GM12878 (cell line): ENCODE data around the gene IFI35. TPM values are rescaled to one million over a fixed set of nuclear protein-coding genes. Genes with fewer than 3 reads are reported as not detected.

Experiments used
- ATAC-seq: fragments of 200-7000 bp; cut with Tn5 transposase; 3 replicates; pipeline ENCODE4 v1.9.1; 2020; ENCODE audit warnings: mild to moderate bottlenecking, moderate library complexity
- BruUV-seq: library from RNA; stranded (reverse); fragments of 400-500 nt; replicated peaks from 2 replicates; lab custom pipeline; 2021; lab: Mats Ljungman, UMichigan
- CTCF ChIA-PET: fragments of 300-600 bp; sonication (Branson Sonifier 250); formaldehyde crosslinking; extraction: SDS; loops from one replicate; lab custom pipeline; 2021; ENCODE audit warnings: inconsistent platforms; lab: Yijun Ruan, JAX
- POLR2A ChIA-PET: fragments of 350-600 bp; formaldehyde crosslinking; extraction: SDS; loops from one replicate; lab custom pipeline; 2021; ENCODE audit warnings: inconsistent platforms; lab: Charles Lee
- RAD21 ChIA-PET: fragments of 300-600 bp; sonication (Branson Sonifier 250); formaldehyde crosslinking; loops from one replicate; lab custom pipeline; 2023; ENCODE audit warnings: antibody characterized with exemption; ENCODE audit not compliant: unreplicated experiment; lab: Charles Lee
- SMC1A ChIA-PET: fragments of 300-600 bp; sonication (Branson Sonifier 250); formaldehyde crosslinking; loops from one replicate; lab custom pipeline; 2023; ENCODE audit not compliant: unreplicated experiment, uncharacterized antibody; lab: Charles Lee
- DNase-seq: peaks from one replicate; pipeline ENCODE4 v3.0.0-alpha.2; 2011; ENCODE audit warnings: low read depth, low spot score
- FAIRE-seq: peaks from 3 replicates; lab custom pipeline; 2011; peaks lifted over from hg19 to GRCh38; lab: Jason Lieb, UNC
- H2AFZ ChIP-seq: 2 replicates; pipeline ENCODE4 v1.6.0; 2011; ENCODE audit warnings: low read depth, low read length, control low read depth; ENCODE audit not compliant: control insufficient read depth
- H3K27ac ChIP-seq: 2 replicates; pipeline ENCODE4 v1.5.1; 2011; ENCODE audit warnings: control low read depth; ENCODE audit not compliant: control insufficient read depth, insufficient read depth
- H3K27me3 ChIP-seq, 2 experiments: replicated peaks in 1 of 2; 2 replicates each; pipeline versions ENCODE4 v1.6.0 to v1.6.1; 2011; ENCODE audit warnings: low read length in 1 of 2; ENCODE audit not compliant: control insufficient read depth in 2 of 2, insufficient read depth in 2 of 2
- H3K36me3 ChIP-seq, 2 experiments: 2 replicates each; pipeline ENCODE4 v1.5.1; 2011; ENCODE audit warnings: low read length in 1 of 2; ENCODE audit not compliant: control insufficient read depth in 2 of 2, insufficient read depth in 2 of 2
- H3K4me1 ChIP-seq: 2 replicates; pipeline ENCODE4 v1.6.1; 2011; ENCODE audit warnings: mild to moderate bottlenecking, low read length, moderate library complexity, mixed read lengths; ENCODE audit not compliant: control insufficient read depth, insufficient read depth
- H3K4me2 ChIP-seq: 2 replicates; pipeline ENCODE4 v1.6.0; 2011; ENCODE audit warnings: control low read depth; ENCODE audit not compliant: control insufficient read depth, insufficient read depth
- H3K4me3 ChIP-seq: fragments of 200-600 bp; sonication (generic); 2 replicates; pipeline ENCODE4 v1.5.1; 2016
- H3K79me2 ChIP-seq: 2 replicates; pipeline ENCODE4 v1.6.0; 2011; ENCODE audit warnings: low read length; ENCODE audit not compliant: control insufficient read depth, insufficient read depth
- H3K9ac ChIP-seq: 2 replicates; pipeline ENCODE4 v1.8.0; 2011; ENCODE audit warnings: low read length, control low read depth, mixed read lengths; ENCODE audit not compliant: control insufficient read depth, insufficient read depth
- H3K9me3 ChIP-seq: replicated peaks from 3 replicates; pipeline ENCODE4 v1.5.1; 2011; ENCODE audit warnings: mild to moderate bottlenecking, low read length; ENCODE audit not compliant: control insufficient read depth, insufficient read depth
- H4K20me1 ChIP-seq: 2 replicates; pipeline ENCODE4 v1.6.0; 2011; ENCODE audit not compliant: control insufficient read depth, insufficient read depth
- BCL11A ChIP-seq: IDR thresholded peaks from 2 replicates; pipeline ENCODE4 v1.6.1; 2011; ENCODE audit warnings: low read depth, low read length
- E2F4 ChIP-seq: IDR thresholded peaks from 2 replicates; pipeline ENCODE4 v1.6.1; 2012; ENCODE audit warnings: low read depth, low read length, improper control_type of control experiment
- FOXK2 ChIP-seq: fragments of 450-650 bp; IDR thresholded peaks from 2 replicates; pipeline ENCODE4 v1.6.1; 2017; ENCODE audit warnings: mild to moderate bottlenecking, moderate library complexity
- IKZF2 ChIP-seq, 2 experiments: fragments of 450-650 bp; IDR thresholded peaks; 2 replicates each; pipeline ENCODE4 v1.6.1; 2017; ENCODE audit warnings: mild to moderate bottlenecking in 2 of 2, moderate library complexity in 2 of 2
- JUNB ChIP-seq: IDR thresholded peaks from 2 replicates; pipeline ENCODE4 v1.6.1; 2016; ENCODE audit warnings: antibody characterized with exemption, mild to moderate bottlenecking
- MYC ChIP-seq: IDR thresholded peaks from 2 replicates; pipeline ENCODE4 v1.6.1; 2011; ENCODE audit warnings: mild to moderate bottlenecking, low read length, moderate library complexity, inconsistent platforms; ENCODE audit not compliant: insufficient read depth, insufficient replicate concordance, insufficient read length, severe bottlenecking
- PML ChIP-seq: IDR thresholded peaks from 2 replicates; pipeline ENCODE4 v1.6.1; 2012; ENCODE audit warnings: low read length, inconsistent platforms
- POLR2A ChIP-seq: IDR thresholded peaks from 2 replicates; pipeline ENCODE4 v1.6.1; 2011; ENCODE audit warnings: low read depth, mild to moderate bottlenecking, low read length
- SMAD5 ChIP-seq: IDR thresholded peaks from 2 replicates; pipeline ENCODE4 v1.6.1; 2016; ENCODE audit warnings: antibody characterized with exemption, low read depth
- SP1 ChIP-seq: IDR thresholded peaks from one replicate; pipeline ENCODE4 v1.6.1; 2011; ENCODE audit warnings: low read depth, low read length
- ZSCAN29 ChIP-seq: fragments of 450-650 bp; IDR thresholded peaks from 2 replicates; pipeline ENCODE4 v1.6.1; 2017; ENCODE audit warnings: mild to moderate bottlenecking, moderate library complexity
- WGBS: methylation state at CpG from one replicate; pipeline ENCODE4 v1.1.6; 2016; ENCODE audit warnings: low lambda C conversion rate; ENCODE audit not compliant: insufficient replicate concordance, insufficient coverage; ENCODE audit errors: missing lambda C conversion rate; 5-methylcytosine and 5-hydroxymethylcytosine counted together
- in situ Hi-C: fragments of 300-500 bp; cut with MboI; formaldehyde crosslinking; loops from 9 replicates; pipeline ENCODE4 v1.14.3; 2018; ENCODE audit warnings: mixed read lengths
- intact Hi-C: fragments of 100-400 bp; cut with micrococcal nuclease; formaldehyde crosslinking; loops from one replicate; pipeline ENCODE4 v1.14.2; 2022; ENCODE audit not compliant: unreplicated experiment
- polyA plus RNA-seq, 11 experiments: library from polyadenylated mRNA; depleted of rRNA in 4 of 11; unstranded in 6 of 11; stranded (reverse) in 5 of 11; fragments of >200 nt; fragmentation: Nextera tagmentation in 4 of 11; fragmentation: Illumina TruSeq in 1 of 11; extraction: Ambion mirVana in 4 of 11; extraction: Trizol in 1 of 11; gene quantifications; 1 replicate in 1 of 11; 2 replicates in 10 of 11; pipeline versions ENCODE4 v1.2.1 to v1.2.3, GENCODE V29; 2011 to 2016; ENCODE audit warnings: inconsistent platforms in 2 of 11, missing spikeins in 2 of 11, low read depth in 1 of 11
- total RNA-seq, 4 experiments: library from RNA; depleted of rRNA in 3 of 4; stranded (reverse); fragments of >200 nt in 3 of 4; fragmentation: Illumina TruSeq in 1 of 4; extraction: Trizol in 1 of 4; gene quantifications; 2 replicates each; pipeline versions ENCODE4 v1.2.1 to v1.2.3, GENCODE V29; 2013 to 2021
- TF ChIP-seq, protein P1 (sequence below): fragments of 450-650 bp; IDR thresholded peaks from 2 replicates; pipeline ENCODE4 v1.6.1; 2017; ENCODE audit warnings: mild to moderate bottlenecking, moderate library complexity
- TF ChIP-seq, protein P2 (sequence below), 3 experiments: IDR thresholded peaks in 2 of 3; conservative IDR thresholded peaks in 1 of 3; 2 replicates each; pipeline ENCODE4 v1.5.1; 2011; ENCODE audit warnings: low read depth in 3 of 3, low read length in 3 of 3, mild to moderate bottlenecking in 3 of 3, control low read depth in 2 of 3, moderate library complexity in 2 of 3, inconsistent platforms in 1 of 3, mixed read lengths in 1 of 3; ENCODE audit not compliant: control insufficient read depth in 2 of 3, insufficient read depth in 1 of 3; ENCODE audit errors: extremely low read depth in 1 of 3
- TF ChIP-seq, protein P3 (sequence below): fragments of 450-650 bp; IDR thresholded peaks from 2 replicates; pipeline ENCODE4 v1.6.1; 2017; ENCODE audit warnings: borderline replicate concordance

IFI35 gene
- total and polyA plus RNA-seq, 10 of the 15 experiments (the other 5 are each of a cell fraction or from before 2014, with no cell fraction given) = 18.4 to 92.2 (median 65.3) TPM

- POLR2A ChIA-PET = interaction anchor here (0.6 to 1.2 kb wide), 6 partner anchors 9 to 364 kb away, joined by 3 to 5 read pairs (median 3); no protein-coding TSS in a partner anchor
- peak; percentile 95 for FAIRE-seq
- DNase-seq = peak; percentile 40
- no TSS peak for BruUV-seq
- H3K27ac ChIP-seq = no peak within 1 kb of the TSS
- no peaks in the 10 kb centered on the region for H3K27me3 ChIP-seq
- ATAC-seq = peak; percentile 77
- no peaks in the 10 kb centered on the region for H3K79me2 ChIP-seq
- CTCF ChIA-PET = interaction anchor here (0.9 to 2.1 kb wide), 16 partner anchors 13 to 460 kb away, joined by 3 to 14 read pairs (median 4); partner anchors contain the start of genes BRCA1, IFI35 and RPL27
- H3K4me1 ChIP-seq = peaks cover 7% of the 10 kb centered on the region; the same call in 1 of the 2 replicates
- no peaks in the 10 kb centered on the region for H4K20me1 ChIP-seq
- 2% methylated on average over 42 of the region's 61 CpGs for WGBS
- intact Hi-C loops (loop anchor here (5.0 kb wide), 1 partner anchor 308 kb away; no protein-coding TSS in a partner anchor), in situ Hi-C loops (loop anchor here (10.0 kb wide), 1 partner anchor 190 kb away; the partner anchor contains the start of gene TMEM106A)
- peak within 1 kb of the TSS; percentile 81; the same call in 1 of the 2 replicates for H3K4me3 ChIP-seq
- no peaks in the 10 kb centered on the region for H3K36me3 ChIP-seq
- SMC1A ChIA-PET = interaction anchor here (0.8 to 1.7 kb wide), 10 partner anchors 12 to 459 kb away, joined by 3 to 8 read pairs (median 4); partner anchors contain the start of genes BRCA1, DHX8 and RPL27
- peak within 1 kb of the TSS; percentile 48 for H3K9ac ChIP-seq
- peak within 1 kb of the TSS; percentile 86 for H2AFZ ChIP-seq
- no peaks in the 10 kb centered on the region for H3K9me3 ChIP-seq
- peak within 1 kb of the TSS; percentile 99 for H3K4me2 ChIP-seq
- RAD21 ChIA-PET = interaction anchor here (0.7 to 1.4 kb wide), 7 partner anchors 17 to 459 kb away, joined by 3 to 9 read pairs (median 4); partner anchors contain the start of genes DHX8 and RPL27
- TF ChIP-seq, protein P1, sequence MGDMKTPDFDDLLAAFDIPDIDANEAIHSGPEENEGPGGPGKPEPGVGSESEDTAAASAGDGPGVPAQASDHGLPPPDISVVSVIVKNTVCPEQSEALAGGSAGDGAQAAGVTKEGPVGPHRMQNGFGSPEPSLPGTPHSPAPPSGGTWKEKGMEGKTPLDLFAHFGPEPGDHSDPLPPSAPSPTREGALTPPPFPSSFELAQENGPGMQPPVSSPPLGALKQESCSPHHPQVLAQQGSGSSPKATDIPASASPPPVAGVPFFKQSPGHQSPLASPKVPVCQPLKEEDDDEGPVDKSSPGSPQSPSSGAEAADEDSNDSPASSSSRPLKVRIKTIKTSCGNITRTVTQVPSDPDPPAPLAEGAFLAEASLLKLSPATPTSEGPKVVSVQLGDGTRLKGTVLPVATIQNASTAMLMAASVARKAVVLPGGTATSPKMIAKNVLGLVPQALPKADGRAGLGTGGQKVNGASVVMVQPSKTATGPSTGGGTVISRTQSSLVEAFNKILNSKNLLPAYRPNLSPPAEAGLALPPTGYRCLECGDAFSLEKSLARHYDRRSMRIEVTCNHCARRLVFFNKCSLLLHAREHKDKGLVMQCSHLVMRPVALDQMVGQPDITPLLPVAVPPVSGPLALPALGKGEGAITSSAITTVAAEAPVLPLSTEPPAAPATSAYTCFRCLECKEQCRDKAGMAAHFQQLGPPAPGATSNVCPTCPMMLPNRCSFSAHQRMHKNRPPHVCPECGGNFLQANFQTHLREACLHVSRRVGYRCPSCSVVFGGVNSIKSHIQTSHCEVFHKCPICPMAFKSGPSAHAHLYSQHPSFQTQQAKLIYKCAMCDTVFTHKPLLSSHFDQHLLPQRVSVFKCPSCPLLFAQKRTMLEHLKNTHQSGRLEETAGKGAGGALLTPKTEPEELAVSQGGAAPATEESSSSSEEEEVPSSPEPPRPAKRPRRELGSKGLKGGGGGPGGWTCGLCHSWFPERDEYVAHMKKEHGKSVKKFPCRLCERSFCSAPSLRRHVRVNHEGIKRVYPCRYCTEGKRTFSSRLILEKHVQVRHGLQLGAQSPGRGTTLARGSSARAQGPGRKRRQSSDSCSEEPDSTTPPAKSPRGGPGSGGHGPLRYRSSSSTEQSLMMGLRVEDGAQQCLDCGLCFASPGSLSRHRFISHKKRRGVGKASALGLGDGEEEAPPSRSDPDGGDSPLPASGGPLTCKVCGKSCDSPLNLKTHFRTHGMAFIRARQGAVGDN = no peak
- no peak for TF ChIP-seq E2F4
- TF ChIP-seq MYC = no peak
- no peak for TF ChIP-seq SP1
- no peak for TF ChIP-seq IKZF2 (IDR thresholded peaks at IDR 0.05)
- TF ChIP-seq FOXK2 = peak; percentile 32; the same call in 1 of the 2 replicates
- peak; percentile 29; the same call in 1 of the 2 replicates for TF ChIP-seq JUNB
- no peak for TF ChIP-seq PML
- no peak for TF ChIP-seq BCL11A
- TF ChIP-seq, protein P2, sequence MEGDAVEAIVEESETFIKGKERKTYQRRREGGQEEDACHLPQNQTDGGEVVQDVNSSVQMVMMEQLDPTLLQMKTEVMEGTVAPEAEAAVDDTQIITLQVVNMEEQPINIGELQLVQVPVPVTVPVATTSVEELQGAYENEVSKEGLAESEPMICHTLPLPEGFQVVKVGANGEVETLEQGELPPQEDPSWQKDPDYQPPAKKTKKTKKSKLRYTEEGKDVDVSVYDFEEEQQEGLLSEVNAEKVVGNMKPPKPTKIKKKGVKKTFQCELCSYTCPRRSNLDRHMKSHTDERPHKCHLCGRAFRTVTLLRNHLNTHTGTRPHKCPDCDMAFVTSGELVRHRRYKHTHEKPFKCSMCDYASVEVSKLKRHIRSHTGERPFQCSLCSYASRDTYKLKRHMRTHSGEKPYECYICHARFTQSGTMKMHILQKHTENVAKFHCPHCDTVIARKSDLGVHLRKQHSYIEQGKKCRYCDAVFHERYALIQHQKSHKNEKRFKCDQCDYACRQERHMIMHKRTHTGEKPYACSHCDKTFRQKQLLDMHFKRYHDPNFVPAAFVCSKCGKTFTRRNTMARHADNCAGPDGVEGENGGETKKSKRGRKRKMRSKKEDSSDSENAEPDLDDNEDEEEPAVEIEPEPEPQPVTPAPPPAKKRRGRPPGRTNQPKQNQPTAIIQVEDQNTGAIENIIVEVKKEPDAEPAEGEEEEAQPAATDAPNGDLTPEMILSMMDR (IDR thresholded peaks at IDR 0.05 in 2 of 3, conservative IDR thresholded peaks at IDR 0.05 in 1 of 3; ENCODE audit: control insufficient read depth in 2 of 3, extremely low read depth in 1 of 3, insufficient read depth in 1 of 3, low read depth in 3 of 3, low read length in 3 of 3) = peak; percentile 70 to 82 (median 71)
- TF ChIP-seq ZSCAN29 = no peak
- TF ChIP-seq, protein P3, sequence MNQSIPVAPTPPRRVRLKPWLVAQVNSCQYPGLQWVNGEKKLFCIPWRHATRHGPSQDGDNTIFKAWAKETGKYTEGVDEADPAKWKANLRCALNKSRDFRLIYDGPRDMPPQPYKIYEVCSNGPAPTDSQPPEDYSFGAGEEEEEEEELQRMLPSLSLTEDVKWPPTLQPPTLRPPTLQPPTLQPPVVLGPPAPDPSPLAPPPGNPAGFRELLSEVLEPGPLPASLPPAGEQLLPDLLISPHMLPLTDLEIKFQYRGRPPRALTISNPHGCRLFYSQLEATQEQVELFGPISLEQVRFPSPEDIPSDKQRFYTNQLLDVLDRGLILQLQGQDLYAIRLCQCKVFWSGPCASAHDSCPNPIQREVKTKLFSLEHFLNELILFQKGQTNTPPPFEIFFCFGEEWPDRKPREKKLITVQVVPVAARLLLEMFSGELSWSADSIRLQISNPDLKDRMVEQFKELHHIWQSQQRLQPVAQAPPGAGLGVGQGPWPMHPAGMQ = no peak
- no peak for TF ChIP-seq SMAD5
- no peak for TF ChIP-seq POLR2A
These were observed 18.1 kb downstream of the IFI35 start, which contains the start of gene RND2 for GRCh38 chr17:43024407-43025289. Gene RND2, plus strand, starts transcription at chr17:43025231. Its CDS starts 117 bp downstream, at chr17:43025348.
